Cardiac fibroblast (primary cell): ENCODE measurements around the gene ELAPOR1.

Source experiments
- DNase-seq, 2 donors: peaks; one replicate each; pipeline versions ENCODE4 v3.0.0 to v3.0.0-alpha.2; 2010; ENCODE audit warnings: low read depth in 2 of 2
- H3K4me3 ChIP-seq, 2 donors: replicated peaks in 1 of 2; 1 replicate in 1 of 2; 2 replicates in 1 of 2; pipeline ENCODE4 v1.5.1; 2011; ENCODE audit warnings: low read depth in 2 of 2, low read length in 2 of 2, mild to moderate bottlenecking in 2 of 2, moderate library complexity in 1 of 2
- CTCF ChIP-seq: IDR thresholded peaks from one replicate; pipeline ENCODE4 v1.5.1; 2011; ENCODE audit warnings: low read depth, mild to moderate bottlenecking, low read length, inconsistent platforms

The ELAPOR1 gene

GRCh38 chr1:109116286-109116685, 2.4 kb downstream of the ELAPOR1 start:
- no peak overlapping the region for H3K4me3 ChIP-seq
- no peak for DNase-seq
- TF ChIP-seq CTCF: no peak

GRCh38 chr1:109118089-109118488, 4.2 kb downstream of the ELAPOR1 start:
- no peak for DNase-seq
- TF ChIP-seq CTCF: no peak
- H3K4me3 ChIP-seq: no peak overlapping the region

GRCh38 chr1:109120356-109120755, 6.4 kb downstream of the ELAPOR1 start:
- TF ChIP-seq CTCF: no peak
- no peak for DNase-seq
- no peak overlapping the region for H3K4me3 ChIP-seq

GRCh38 chr1:109131059-109131458, 17.1 kb downstream of the ELAPOR1 start:
- no peak for TF ChIP-seq CTCF
- no peak overlapping the region for H3K4me3 ChIP-seq
- no peak for DNase-seq

- DNase-seq: no peak
- H3K4me3 ChIP-seq: no peak overlapping the region
- no peak for TF ChIP-seq CTCF
Measured at GRCh38 chr1:109131800-109132199, 17.9 kb downstream of the ELAPOR1 start.

- DNase-seq: no peak
- no peak overlapping the region for H3K4me3 ChIP-seq
- TF ChIP-seq CTCF: no peak
Measured at GRCh38 chr1:109133002-109133706, 19.2 kb downstream of the ELAPOR1 start.

GRCh38 chr1:109133815-109134214, 19.9 kb downstream of the ELAPOR1 start:
- no peak for TF ChIP-seq CTCF
- H3K4me3 ChIP-seq: no peak overlapping the region
- DNase-seq: peak in 1 of 2 donors; percentile 28
